Head of caudate nucleus (tissue), 42 donors: ENCODE measurements around the gene LAMB4.

Experiments
- DNase-seq, 42 donors: peaks; one replicate each; pipeline versions ENCODE4 v3.0.0 to v3.0.0-alpha.2; 2020 to 2021; ENCODE audit warnings: mixed read lengths in 7 of 42
- intact Hi-C: fragments of 100-400 bp; cut with DNase I; formaldehyde crosslinking; loops from one replicate; pipeline ENCODE4 v1.15.0; 2022

Gene LAMB4

DNA sequence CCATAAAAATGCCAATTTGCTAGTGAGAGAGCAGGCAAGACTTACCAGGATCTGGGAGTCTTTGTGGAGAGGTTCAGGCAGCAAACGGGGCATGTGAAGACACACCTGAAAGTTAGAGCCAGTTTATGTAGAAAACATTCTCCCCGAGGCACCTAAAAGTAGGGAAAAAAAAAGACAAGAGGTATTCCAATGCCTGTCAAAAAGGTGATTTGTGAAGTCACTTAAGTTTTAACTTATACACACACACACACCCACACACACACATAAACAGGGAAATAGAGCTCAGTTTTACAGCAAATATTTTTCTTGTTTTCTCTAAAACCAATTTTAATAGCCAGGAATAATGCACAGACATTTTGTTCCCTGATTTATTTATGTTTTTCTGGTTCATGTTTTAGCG, at the start of gene LAMB4:
LAMB4 (minus strand) TSS at position 101 of the 400 bp plus-strand sequence. CDS start 7,197 bp downstream, outside the sequence.
- intact Hi-C loops = no loop called here
- DNase-seq = no peak

- intact Hi-C loops = no loop called here
- DNase-seq = peak in 5 of 42 donors; percentile 3 to 40 (median 26)
These were observed 48.2 kb upstream of the LAMB4 start for GRCh38 chr7:108178398-108178797.

- intact Hi-C loops = no loop called here
- DNase-seq = no peak
These were observed 41.0 kb upstream of the LAMB4 start for GRCh38 chr7:108171164-108171563.

DNA sequence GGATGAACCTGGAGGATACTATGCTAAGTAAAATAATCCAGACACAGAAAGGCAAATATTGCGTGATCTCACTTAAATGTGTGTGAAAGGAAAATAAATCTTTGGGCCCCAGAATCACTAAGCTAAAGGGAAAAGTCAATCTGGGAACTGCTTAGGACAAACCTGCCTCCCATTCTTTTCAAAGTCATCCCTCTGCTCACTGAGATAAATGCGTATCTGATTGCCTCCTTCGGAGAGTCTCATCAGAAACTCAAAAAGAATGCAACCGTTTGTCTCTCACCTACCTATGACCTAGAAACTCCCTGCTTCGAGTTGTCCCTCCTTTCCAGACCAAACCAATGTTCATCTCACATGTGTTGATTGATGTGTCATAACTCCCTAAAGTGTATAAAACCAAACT, 40.1 kb upstream of the LAMB4 start:
- intact Hi-C loops = no loop called here
- DNase-seq = no peak

- no peak for DNase-seq
- intact Hi-C loops = no loop called here
These were observed 37.3 kb upstream of the LAMB4 start for GRCh38 chr7:108167460-108167859.

- intact Hi-C loops = no loop called here
- no peak for DNase-seq
These were observed 36.5 kb upstream of the LAMB4 start for GRCh38 chr7:108166687-108167086.

DNA sequence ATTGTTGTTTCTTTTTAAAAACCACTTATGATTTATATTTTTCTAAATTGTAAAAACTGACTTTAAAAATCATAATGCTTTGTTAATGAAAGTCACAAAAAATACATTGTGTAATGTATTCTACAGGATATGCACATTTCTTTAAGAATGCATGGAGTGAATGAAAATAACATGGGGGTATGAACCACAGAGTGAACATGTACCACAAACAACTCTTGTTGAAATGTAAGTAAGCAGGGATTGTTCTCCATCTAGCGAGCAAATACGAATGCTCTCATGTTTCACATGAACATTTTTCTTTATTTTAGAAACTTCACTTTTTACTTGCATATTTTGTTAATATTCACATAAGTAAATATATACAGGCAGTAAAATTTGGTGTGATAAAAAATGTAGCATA, 35.6 kb upstream of the LAMB4 start:
- DNase-seq = no peak
- intact Hi-C loops = no loop called here

GRCh38 chr7:108164946-108165345, 34.8 kb upstream of the LAMB4 start:
- intact Hi-C loops = no loop called here
- no peak for DNase-seq

- intact Hi-C loops = no loop called here
- DNase-seq = no peak
These were observed 34.2 kb upstream of the LAMB4 start for GRCh38 chr7:108164342-108164741.

DNA sequence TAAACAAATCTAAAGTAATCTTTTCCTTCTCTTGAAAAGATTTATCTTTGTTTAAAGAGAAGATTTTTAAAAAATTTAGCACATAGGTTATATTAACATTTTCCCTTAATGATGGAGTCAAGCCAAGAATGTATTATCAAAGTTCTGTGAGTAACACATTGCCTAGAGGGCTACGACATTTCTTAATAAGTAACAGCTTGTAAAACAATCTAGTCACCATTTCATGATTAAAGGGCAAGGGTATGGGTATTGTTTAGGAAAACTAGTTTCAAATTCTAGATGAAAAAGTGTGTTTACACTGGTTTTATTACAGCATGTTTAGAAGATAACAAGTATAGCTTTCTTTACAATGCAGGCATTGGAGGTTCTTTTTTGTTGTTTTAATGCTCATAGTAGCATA, 28.6 kb upstream of the LAMB4 start:
- intact Hi-C loops = no loop called here

DNA sequence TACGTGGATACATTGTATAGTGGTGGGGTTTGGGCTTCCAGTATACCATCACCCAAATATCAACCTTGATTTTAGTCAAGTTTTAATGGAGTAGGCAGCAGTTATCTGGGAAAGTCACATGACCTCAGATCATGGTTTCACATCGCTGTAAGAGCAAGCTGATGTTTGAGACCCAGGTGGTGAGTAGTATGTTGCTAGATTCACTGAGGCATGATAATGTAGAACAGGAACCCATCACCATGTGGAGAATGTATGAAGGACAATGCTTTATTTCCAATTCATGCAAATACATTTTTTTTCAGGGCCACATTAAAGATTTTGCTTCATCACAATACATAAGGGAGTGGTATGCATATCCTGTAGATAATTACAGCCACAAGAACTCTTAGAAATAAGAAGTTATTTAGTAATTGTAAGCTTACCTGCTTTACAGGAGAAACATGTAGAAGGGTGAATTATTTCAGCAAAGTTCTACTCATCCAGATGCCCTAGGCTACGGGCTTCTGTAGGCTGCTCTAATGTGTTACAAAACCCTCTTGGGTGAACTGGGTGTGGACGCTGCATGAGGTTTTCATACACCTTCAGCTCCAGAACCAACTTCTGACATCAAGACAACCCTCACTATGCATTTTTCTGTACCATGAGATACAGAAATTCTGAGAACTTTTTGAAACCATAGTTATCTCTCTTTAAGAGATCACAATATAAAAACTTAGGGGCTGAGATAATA, 27.6 kb upstream of the LAMB4 start:
- intact Hi-C loops = no loop called here

More for the DNA sequence above, 28.6 kb upstream of the LAMB4 start:
- DNase-seq = no peak

DNA sequence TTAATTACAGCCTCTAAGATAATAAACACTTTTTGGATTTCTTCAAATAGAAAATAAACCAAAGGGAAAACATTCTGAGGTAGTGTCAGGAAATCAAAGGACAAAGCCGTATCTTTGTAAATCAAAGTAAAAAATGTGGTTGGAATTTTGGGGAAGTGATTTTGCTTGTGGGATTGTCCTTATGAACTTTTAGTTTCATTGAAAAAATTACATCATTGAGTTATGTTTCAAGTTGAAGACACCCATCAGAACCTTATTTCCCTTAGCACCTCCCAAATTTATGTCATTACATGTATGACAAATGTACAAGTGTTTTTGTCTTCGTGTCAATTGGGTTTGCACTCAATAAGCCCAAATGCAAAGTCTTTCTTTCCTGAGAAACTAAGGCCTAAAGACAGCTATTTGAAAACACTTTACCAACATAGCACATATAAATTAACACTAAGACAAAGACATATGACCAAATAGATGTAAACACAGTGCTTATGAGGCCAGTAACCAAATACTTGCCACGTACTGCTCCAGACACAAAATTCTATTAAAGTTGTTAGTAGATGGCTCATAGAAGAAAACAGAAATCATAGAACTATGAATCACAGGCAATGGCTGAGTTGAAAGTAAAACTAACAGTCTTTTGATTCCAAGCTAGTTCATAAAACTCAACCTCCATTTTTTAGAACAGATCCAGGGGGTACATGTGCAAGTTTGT, 26.9 kb upstream of the LAMB4 start:
- intact Hi-C loops = no loop called here
- no peak for DNase-seq

More for the DNA sequence above, 27.6 kb upstream of the LAMB4 start:
- no peak for DNase-seq

DNA sequence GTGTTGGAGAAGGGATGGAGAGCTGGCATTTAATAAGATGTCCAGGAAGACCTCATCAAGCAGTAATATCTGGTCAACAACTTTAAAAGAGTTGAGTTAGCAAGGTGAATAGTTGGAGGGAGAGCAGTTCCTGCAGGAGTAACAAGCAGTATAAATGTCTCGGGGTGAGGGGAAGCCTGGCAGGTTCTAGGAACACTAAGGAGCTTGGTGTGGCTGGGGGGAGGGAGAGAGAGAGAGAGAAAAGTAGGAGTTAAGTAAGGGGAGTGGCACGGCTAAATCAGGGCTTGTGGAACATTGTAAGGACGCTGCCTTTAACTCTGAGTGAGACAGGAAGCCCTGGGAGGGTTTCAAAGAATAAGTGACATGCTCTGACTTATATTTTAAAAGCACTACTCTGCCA, 22.0 kb upstream of the LAMB4 start:
- no peak for DNase-seq
- intact Hi-C loops = no loop called here

DNA sequence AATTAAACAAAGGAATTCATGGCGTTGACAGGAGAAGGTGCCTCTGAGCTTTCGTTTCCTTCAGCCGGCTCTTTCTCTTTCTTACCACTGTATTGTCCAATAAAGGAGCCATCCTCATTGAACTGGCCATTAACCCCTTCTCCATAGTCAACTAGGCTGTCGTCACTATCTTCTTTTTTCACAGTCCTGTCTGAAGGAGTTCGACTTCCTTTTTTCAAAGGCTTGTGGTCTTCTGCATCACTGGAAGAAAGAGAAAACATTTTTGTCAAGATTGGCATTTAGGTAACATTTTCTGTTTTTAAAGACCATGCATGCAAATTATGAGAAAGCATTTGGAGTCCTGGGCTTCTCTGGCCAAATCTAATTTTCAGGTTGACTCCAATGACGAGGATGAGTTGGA, 19.7 kb upstream of the LAMB4 start:
- intact Hi-C loops = loop anchor here (10.0 kb wide), 1 partner anchor 235 kb away; no protein-coding TSS in a partner anchor
- DNase-seq = no peak

GRCh38 chr7:108149119-108149518, 19.0 kb upstream of the LAMB4 start:
- intact Hi-C loops = loop anchor here (10.0 kb wide), 1 partner anchor 234 kb away; no protein-coding TSS in a partner anchor
- no peak for DNase-seq

DNA sequence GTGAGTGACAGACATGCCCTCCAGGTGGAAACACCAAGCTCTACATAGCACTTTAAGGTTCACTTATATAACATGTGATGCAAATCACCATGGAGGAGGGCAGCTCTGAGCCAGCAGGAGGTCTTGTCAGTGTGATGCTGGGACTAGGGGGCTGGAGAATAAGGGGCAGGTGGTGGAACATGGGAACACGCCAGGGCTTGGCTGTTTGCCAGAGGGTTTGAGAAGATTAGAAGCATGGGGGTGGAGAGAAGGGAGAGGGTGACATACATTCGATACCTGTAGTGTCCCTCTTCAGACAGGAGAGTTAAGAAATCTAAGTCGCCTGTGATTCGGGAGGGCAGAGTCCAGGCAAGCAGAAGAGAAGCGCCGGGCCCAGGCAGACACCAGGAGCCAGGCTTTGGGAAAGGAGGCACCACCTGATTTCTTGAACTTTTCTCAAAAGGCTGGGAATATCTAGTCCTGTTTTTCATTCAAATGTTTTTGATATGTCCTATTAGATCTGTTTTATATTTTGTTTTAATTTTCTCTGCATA, 16.9 kb upstream of the LAMB4 start:
- peak in 7 of 42 donors; percentile 4 to 30 (median 14) for DNase-seq

DNA sequence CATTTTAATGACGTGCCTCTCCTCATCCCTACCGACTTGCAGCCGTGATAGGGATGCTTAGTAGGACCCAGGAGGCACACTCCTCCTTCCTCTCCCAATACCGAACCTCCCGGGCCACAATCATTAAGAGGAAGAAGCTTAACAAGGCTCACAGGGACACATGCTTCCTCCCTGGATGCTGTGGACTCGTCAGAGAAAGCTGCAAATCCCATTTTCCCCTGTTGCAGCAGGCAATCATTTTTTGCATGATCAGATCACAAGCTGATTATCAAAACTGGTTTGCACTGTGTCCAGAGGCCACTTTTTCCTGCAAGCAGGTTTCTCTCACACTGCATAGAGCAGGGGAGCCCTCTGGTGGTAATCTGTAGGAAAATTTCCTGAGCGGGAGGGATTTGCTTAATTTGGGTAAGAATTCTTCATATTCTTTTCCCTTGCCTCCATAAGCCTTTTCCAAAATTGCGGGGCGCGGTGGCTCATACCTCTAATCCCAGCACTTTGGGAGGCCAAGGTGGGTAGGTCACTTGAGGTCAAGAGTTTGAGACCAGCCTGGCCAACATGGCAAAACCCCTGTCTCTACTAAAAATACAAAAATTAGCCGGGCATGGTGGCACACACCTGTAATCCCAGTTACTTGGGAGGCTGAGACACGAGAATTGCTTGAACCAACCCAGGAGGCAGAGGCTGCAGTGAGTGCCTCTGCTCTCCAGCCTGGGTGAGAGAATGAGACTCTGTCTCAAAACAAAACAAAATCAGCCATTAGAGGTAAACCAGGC, 16.1 kb upstream of the LAMB4 start:
- peak; percentile 13 to 87 (median 68) for DNase-seq
- intact Hi-C loops = loop anchor here (10.0 kb wide), 1 partner anchor 231 kb away; no protein-coding TSS in a partner anchor

More for the DNA sequence above, 16.9 kb upstream of the LAMB4 start:
- intact Hi-C loops = loop anchor here (10.0 kb wide), 1 partner anchor 232 kb away; no protein-coding TSS in a partner anchor

- intact Hi-C loops = loop anchor here (10.0 kb wide), 1 partner anchor 231 kb away; no protein-coding TSS in a partner anchor
- DNase-seq = peak in 19 of 42 donors; percentile 9 to 50 (median 16)
These were observed 15.2 kb upstream of the LAMB4 start for GRCh38 chr7:108145401-108145800.

DNA sequence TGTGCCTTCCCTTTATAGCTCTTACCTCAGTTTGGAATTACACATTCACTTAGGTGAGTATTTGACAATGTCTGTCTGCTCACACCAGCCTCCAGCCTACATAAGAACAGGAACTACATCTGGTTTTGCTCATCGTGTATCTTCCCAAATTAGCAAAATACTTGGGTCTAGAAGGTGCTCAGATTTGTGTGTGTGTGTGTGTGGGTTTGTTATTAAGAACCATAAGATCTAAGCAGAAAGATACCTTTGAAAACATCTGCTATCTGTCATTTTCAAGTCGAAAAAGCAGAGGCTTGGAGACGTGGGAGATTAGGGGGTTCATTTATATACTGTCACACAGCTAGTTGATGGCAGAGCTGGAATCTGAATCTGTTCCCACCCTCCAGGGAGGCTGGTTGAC, 14.8 kb upstream of the LAMB4 start:
- peak in 22 of 42 donors; percentile 6 to 71 (median 26) for DNase-seq
- intact Hi-C loops = loop anchor here (10.0 kb wide), 1 partner anchor 230 kb away; no protein-coding TSS in a partner anchor
